ENCODE measurements around the gene ELP4.

DNA sequence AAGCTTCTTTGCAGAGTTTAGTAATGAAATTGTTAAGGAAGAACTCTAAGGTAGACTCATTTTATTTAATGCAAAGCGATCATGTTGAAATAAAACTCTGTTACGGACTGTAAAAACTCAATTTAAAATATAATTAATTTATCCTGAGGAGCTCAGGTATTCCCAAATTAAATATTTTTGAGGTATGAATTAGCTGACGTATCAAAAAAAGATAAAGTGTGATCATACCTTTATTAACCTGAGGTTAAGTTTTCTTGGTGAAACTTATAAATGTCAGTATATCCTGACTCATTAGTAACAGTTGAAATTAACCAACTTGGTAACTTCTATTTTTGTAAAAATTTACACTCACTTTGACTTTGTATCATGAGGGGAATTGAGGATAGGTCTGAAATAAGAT lies 171.2 kb downstream of the ELP4 start:
- TF ChIP-seq, protein P1, sequence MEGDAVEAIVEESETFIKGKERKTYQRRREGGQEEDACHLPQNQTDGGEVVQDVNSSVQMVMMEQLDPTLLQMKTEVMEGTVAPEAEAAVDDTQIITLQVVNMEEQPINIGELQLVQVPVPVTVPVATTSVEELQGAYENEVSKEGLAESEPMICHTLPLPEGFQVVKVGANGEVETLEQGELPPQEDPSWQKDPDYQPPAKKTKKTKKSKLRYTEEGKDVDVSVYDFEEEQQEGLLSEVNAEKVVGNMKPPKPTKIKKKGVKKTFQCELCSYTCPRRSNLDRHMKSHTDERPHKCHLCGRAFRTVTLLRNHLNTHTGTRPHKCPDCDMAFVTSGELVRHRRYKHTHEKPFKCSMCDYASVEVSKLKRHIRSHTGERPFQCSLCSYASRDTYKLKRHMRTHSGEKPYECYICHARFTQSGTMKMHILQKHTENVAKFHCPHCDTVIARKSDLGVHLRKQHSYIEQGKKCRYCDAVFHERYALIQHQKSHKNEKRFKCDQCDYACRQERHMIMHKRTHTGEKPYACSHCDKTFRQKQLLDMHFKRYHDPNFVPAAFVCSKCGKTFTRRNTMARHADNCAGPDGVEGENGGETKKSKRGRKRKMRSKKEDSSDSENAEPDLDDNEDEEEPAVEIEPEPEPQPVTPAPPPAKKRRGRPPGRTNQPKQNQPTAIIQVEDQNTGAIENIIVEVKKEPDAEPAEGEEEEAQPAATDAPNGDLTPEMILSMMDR (tag by site-specific recombination; IDR thresholded peaks at IDR 0.05): no peak
- TF ChIP-seq ZNF48 (tag by site-specific recombination; IDR thresholded peaks at IDR 0.05): no peak

Data from HEK293 (cell line).